H1 (cell line): ENCODE results near the gene DEFB118. TPM values are rescaled to one million over a fixed set of nuclear protein-coding genes. Genes with fewer than 3 reads are reported as not detected.

ENCODE experiments used
- CTCF ChIA-PET: fragments of 300-600 bp; sonication (Branson Sonifier 250); formaldehyde crosslinking; loops from one replicate; lab custom pipeline; 2021; ENCODE audit not compliant: partially characterized antibody; lab: Charles Lee
- POLR2A ChIA-PET: fragments of 300-600 bp; sonication (Branson Sonifier 250); formaldehyde crosslinking; loops from one replicate; lab custom pipeline; 2021; ENCODE audit warnings: inconsistent platforms; ENCODE audit not compliant: partially characterized antibody; lab: Charles Lee
- DNase-seq, 2 experiments: peaks; one replicate each; pipeline versions ENCODE4 v3.0.0 to v3.0.0-alpha.2; 2010 to 2022; ENCODE audit warnings: low spot score in 2 of 2, low read depth in 1 of 2, mixed read lengths in 1 of 2
- FAIRE-seq: peaks from 2 replicates; lab custom pipeline; 2011; peaks lifted over from hg19 to GRCh38; lab: Jason Lieb, UNC
- H2AFZ ChIP-seq: 2 replicates; pipeline ENCODE4 v1.8.1; 2012; ENCODE audit warnings: low read length, inconsistent platforms
- H2AK5ac ChIP-seq: 2 replicates; pipeline ENCODE4 v1.6.1; 2013; ENCODE audit warnings: low read depth, low read length
- H2BK120ac ChIP-seq: replicated peaks from 2 replicates; pipeline ENCODE3; 2013; ENCODE audit warnings: low read depth, low read length, inconsistent platforms
- H2BK12ac ChIP-seq: 2 replicates; pipeline ENCODE4 v1.6.1; 2013; ENCODE audit warnings: low read depth, low read length
- H2BK15ac ChIP-seq: 2 replicates; pipeline ENCODE4 v1.6.1; 2013; ENCODE audit warnings: low read length
- H2BK20ac ChIP-seq: 2 replicates; pipeline ENCODE4 v1.6.1; 2013; ENCODE audit warnings: low read length
- H2BK5ac ChIP-seq: 2 replicates; pipeline ENCODE4 v1.6.1; 2013; ENCODE audit warnings: low read depth, low read length
- H3K14ac ChIP-seq: 2 replicates; pipeline ENCODE4 v1.6.1; 2013; ENCODE audit warnings: inconsistent platforms; ENCODE audit not compliant: insufficient read length
- H3K18ac ChIP-seq: 2 replicates; pipeline ENCODE4 v1.6.1; 2013; ENCODE audit warnings: low read length; ENCODE audit errors: extremely low read depth
- H3K23ac ChIP-seq: 2 replicates; pipeline ENCODE4 v1.6.1; 2013; ENCODE audit warnings: inconsistent platforms; ENCODE audit not compliant: insufficient read length
- H3K23me2 ChIP-seq: 2 replicates; pipeline ENCODE4 v1.6.1; 2013; ENCODE audit warnings: low read depth, low read length
- H3K27ac ChIP-seq: 2 replicates; pipeline ENCODE4 v1.6.1; 2011; ENCODE audit warnings: low read depth, low read length, inconsistent platforms
- H3K27me3 ChIP-seq, 4 experiments: replicated peaks in 1 of 4; 1 replicate in 1 of 4; 2 replicates in 3 of 4; pipeline versions ENCODE4 v1.6.1 to v1.8.1; 2011 to 2013; ENCODE audit warnings: low read length in 3 of 4, mild to moderate bottlenecking in 3 of 4, inconsistent platforms in 2 of 4, mixed read lengths in 2 of 4, moderate library complexity in 1 of 4; ENCODE audit not compliant: control insufficient read depth in 3 of 4, insufficient read depth in 3 of 4; ENCODE audit errors: extremely low read depth in 1 of 4
- H3K36me3 ChIP-seq, 4 experiments: 2 replicates each; pipeline versions ENCODE4 v1.6.1 to v1.8.1; 2011 to 2013; ENCODE audit warnings: mild to moderate bottlenecking in 4 of 4, low read length in 3 of 4, moderate library complexity in 2 of 4, control low read depth in 1 of 4, inconsistent platforms in 1 of 4; ENCODE audit not compliant: insufficient read depth in 4 of 4, control insufficient read depth in 2 of 4
- H3K4ac ChIP-seq: replicated peaks from 2 replicates; pipeline ENCODE3; 2013; ENCODE audit warnings: low read length, low read depth, mixed read lengths, inconsistent platforms; ENCODE audit not compliant: insufficient read length
- H3K4me1 ChIP-seq, 4 experiments: replicated peaks in 1 of 4; 1 replicate in 1 of 4; 2 replicates in 3 of 4; pipeline versions ENCODE4 v1.6.1 to v1.8.1; 2011 to 2013; ENCODE audit warnings: low read length in 3 of 4, inconsistent platforms in 2 of 4, mixed read lengths in 1 of 4; ENCODE audit not compliant: insufficient read depth in 4 of 4, control insufficient read depth in 3 of 4
- H3K4me2 ChIP-seq, 2 experiments: 2 replicates each; pipeline versions ENCODE4 v1.6.1 to v1.8.1; 2011 to 2013; ENCODE audit warnings: low read depth in 2 of 2, low read length in 2 of 2, control low read depth in 1 of 2, inconsistent platforms in 1 of 2, mild to moderate bottlenecking in 1 of 2; ENCODE audit not compliant: insufficient read depth in 1 of 2
- H3K4me3 ChIP-seq, 4 experiments: fragments of 200-600, 300-600 bp in 1 of 4; sonication (generic), shearing (Covaris generic), sonication (Bioruptor Twin) in 1 of 4; 2 replicates each; pipeline versions ENCODE4 v1.5.1 to v1.8.1; 2011 to 2016; ENCODE audit warnings: low read length in 4 of 4, low read depth in 3 of 4, control low read depth in 2 of 4, inconsistent platforms in 2 of 4, mild to moderate bottlenecking in 2 of 4, mixed read lengths in 1 of 4, moderate library complexity in 1 of 4; ENCODE audit not compliant: insufficient read depth in 2 of 4; ENCODE audit errors: extremely low read depth in 1 of 4
- H3K56ac ChIP-seq: replicated peaks from 2 replicates; pipeline ENCODE3; 2013; ENCODE audit warnings: low read depth, mild to moderate bottlenecking, mixed read lengths, low read length, inconsistent platforms; ENCODE audit not compliant: insufficient read length
- H3K79me1 ChIP-seq: 2 replicates; pipeline ENCODE4 v1.6.1; 2013; ENCODE audit warnings: low read depth, low read length, control low read depth
- H3K79me2 ChIP-seq, 2 experiments: 2 replicates each; pipeline versions ENCODE4 v1.6.1 to v1.8.1; 2012 to 2013; ENCODE audit warnings: low read length in 2 of 2, mild to moderate bottlenecking in 2 of 2, inconsistent platforms in 1 of 2; ENCODE audit not compliant: insufficient read depth in 2 of 2, control insufficient read depth in 1 of 2
- H3K9ac ChIP-seq, 4 experiments: replicated peaks in 1 of 4; 1 replicate in 1 of 4; 2 replicates in 3 of 4; pipeline versions ENCODE4 v1.6.1 to v1.8.1; 2011 to 2013; ENCODE audit warnings: low read depth in 3 of 4, low read length in 3 of 4, control low read depth in 2 of 4, mild to moderate bottlenecking in 2 of 4, moderate library complexity in 2 of 4, inconsistent platforms in 1 of 4; ENCODE audit errors: extremely low read depth in 1 of 4
- H3K9me3 ChIP-seq, 2 experiments: 2 replicates each; pipeline versions ENCODE4 v1.6.1 to v1.8.1; 2012 to 2013; ENCODE audit warnings: mild to moderate bottlenecking in 2 of 2, moderate library complexity in 2 of 2, control low read depth in 1 of 2, inconsistent platforms in 1 of 2, low read depth in 1 of 2, low read length in 1 of 2, mixed read lengths in 1 of 2; ENCODE audit not compliant: insufficient read depth in 2 of 2
- H4K20me1 ChIP-seq, 2 experiments: replicated peaks in 1 of 2; 2 replicates each; pipeline versions ENCODE3 to v1.8.1; 2011 to 2013; ENCODE audit warnings: inconsistent platforms in 2 of 2, low read length in 2 of 2, mild to moderate bottlenecking in 1 of 2; ENCODE audit not compliant: insufficient read depth in 2 of 2, control insufficient read depth in 1 of 2
- H4K5ac ChIP-seq: 2 replicates; pipeline ENCODE4 v1.6.1; 2013; ENCODE audit warnings: low read length, low read depth, mixed read lengths, inconsistent platforms; ENCODE audit not compliant: insufficient read length
- H4K8ac ChIP-seq: 2 replicates; pipeline ENCODE4 v1.8.0; 2013; ENCODE audit warnings: mild to moderate bottlenecking, moderate library complexity, low read length, inconsistent platforms; ENCODE audit not compliant: insufficient read depth; ENCODE audit errors: extremely low read depth
- H4K91ac ChIP-seq: replicated peaks from 2 replicates; pipeline ENCODE3; 2013; ENCODE audit warnings: low read length, mixed read lengths, inconsistent platforms; ENCODE audit not compliant: insufficient read length
- GTF2F1 ChIP-seq: IDR thresholded peaks from 2 replicates; pipeline ENCODE4 v1.6.1; 2012; ENCODE audit warnings: low read depth, low read length, improper control_type of control experiment, borderline replicate concordance
- NRF1 ChIP-seq: IDR thresholded peaks from 2 replicates; pipeline ENCODE4 v1.6.1; 2011; ENCODE audit warnings: mild to moderate bottlenecking, low read depth, low read length, improper control_type of control experiment
- TAF1 ChIP-seq: IDR thresholded peaks from 2 replicates; pipeline ENCODE4 v1.6.1; 2011; ENCODE audit warnings: mild to moderate bottlenecking, low read depth, low read length
- WGBS, 2 experiments: shearing (Covaris generic) in 1 of 2; methylation state at CpG; one replicate each; pipeline versions ENCODE4 v1.1.6 to v1.1.7; 2013 to 2015; ENCODE audit warnings: low lambda C conversion rate in 2 of 2, mixed read lengths in 2 of 2, inconsistent platforms in 1 of 2, low coverage in 1 of 2, missing lambda C conversion rate in 1 of 2; ENCODE audit not compliant: insufficient replicate concordance in 2 of 2, insufficient coverage in 1 of 2, insufficient read length in 1 of 2; ENCODE audit errors: extremely low coverage in 1 of 2, missing lambda C conversion rate in 1 of 2; 5-methylcytosine and 5-hydroxymethylcytosine counted together
- polyA plus RNA-seq, 7 experiments: library from polyadenylated mRNA; depleted of rRNA in 3 of 7; stranded (reverse) in 5 of 7; unstranded in 2 of 7; fragments of >200 nt in 5 of 7; fragments of 200-250 nt in 2 of 7; gene quantifications; 1 replicate in 5 of 7; 2 replicates in 1 of 7; 4 replicates in 1 of 7; pipeline versions ENCODE4 v1.2.1 to v1.2.3, GENCODE V29; 2011 to 2013; ENCODE audit warnings: missing spikeins in 2 of 7, mixed read lengths in 2 of 7
- total RNA-seq: library from RNA; stranded (reverse); fragmentation: NEBNext Ultra II Directional; extraction: Animal tissue kit (Norgen Biotek cat#: 25700); gene quantifications from 2 replicates; pipeline ENCODE4 v1.2.1, GENCODE V29; 2021
- TF ChIP-seq, protein P1 (sequence below): IDR thresholded peaks from 2 replicates; pipeline ENCODE4 v1.6.1; 2012; ENCODE audit warnings: low read length, inconsistent platforms

The DEFB118 gene
- total and polyA plus RNA-seq, 2 of the 8 experiments (the other 6 are each of a cell fraction or from before 2014, with no cell fraction given): not detected

DNA sequence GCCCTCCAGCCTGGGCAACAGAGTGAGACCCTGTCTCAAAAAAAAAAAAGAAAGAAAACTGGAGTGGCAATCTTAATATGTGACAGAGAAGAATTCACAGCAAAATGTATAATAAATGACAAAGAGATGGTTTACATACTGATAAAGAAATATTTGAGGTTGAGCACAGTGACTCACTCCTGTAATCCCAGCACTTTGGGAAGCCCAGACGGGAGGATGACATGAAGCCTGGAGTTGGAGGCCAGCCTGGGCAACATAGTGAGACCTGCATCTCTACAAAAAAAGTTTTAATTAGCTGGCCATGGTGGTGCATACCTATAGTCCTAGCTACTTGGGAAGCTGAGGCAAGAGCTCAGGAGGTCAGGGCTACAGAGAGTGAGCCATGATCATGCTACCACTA lies 12.4 kb upstream of the DEFB118 start:
- no peak for FAIRE-seq
- Histone ChIP-seq H2BK5ac (no peak overlapping the region), H4K8ac (no peak overlapping the region), H3K4me1 (no peaks in the 10 kb centered on the region), H3K23ac (no peak overlapping the region), H2BK15ac (no peak overlapping the region), H3K4ac (no peak overlapping the region), H3K27ac (no peak overlapping the region), H3K4me2 (no peak overlapping the region), H2AK5ac (no peak overlapping the region), H2BK120ac (no peak overlapping the region), H4K91ac (no peak overlapping the region), H2BK20ac (no peak overlapping the region), H3K79me1 (no peaks in the 10 kb centered on the region), H4K20me1 (no peaks in the 10 kb centered on the region), H3K9me3 (peaks cover 63 to 71% of the 10 kb centered on the region in 2 experiments), H4K5ac (no peak overlapping the region), H3K36me3 (no peaks in the 10 kb centered on the region; a peak in 1 of 8 replicates), H2BK12ac (no peak overlapping the region), H3K56ac (no peak overlapping the region), H3K27me3 (no peaks in the 10 kb centered on the region), H3K18ac (no peak overlapping the region), H3K23me2 (no peaks in the 10 kb centered on the region), H2AFZ (no peak overlapping the region), H3K9ac (no peak overlapping the region), H3K14ac (no peak overlapping the region), H3K79me2 (no peaks in the 10 kb centered on the region), H3K4me3 (no peak overlapping the region)
- no peak for DNase-seq
- POLR2A ChIA-PET: no interaction called here
- TF ChIP-seq, protein P1, sequence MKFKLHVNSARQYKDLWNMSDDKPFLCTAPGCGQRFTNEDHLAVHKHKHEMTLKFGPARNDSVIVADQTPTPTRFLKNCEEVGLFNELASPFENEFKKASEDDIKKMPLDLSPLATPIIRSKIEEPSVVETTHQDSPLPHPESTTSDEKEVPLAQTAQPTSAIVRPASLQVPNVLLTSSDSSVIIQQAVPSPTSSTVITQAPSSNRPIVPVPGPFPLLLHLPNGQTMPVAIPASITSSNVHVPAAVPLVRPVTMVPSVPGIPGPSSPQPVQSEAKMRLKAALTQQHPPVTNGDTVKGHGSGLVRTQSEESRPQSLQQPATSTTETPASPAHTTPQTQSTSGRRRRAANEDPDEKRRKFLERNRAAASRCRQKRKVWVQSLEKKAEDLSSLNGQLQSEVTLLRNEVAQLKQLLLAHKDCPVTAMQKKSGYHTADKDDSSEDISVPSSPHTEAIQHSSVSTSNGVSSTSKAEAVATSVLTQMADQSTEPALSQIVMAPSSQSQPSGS: no peak
- no peak for TF ChIP-seq NRF1
- TF ChIP-seq TAF1: no peak
- TF ChIP-seq GTF2F1: no peak
- WGBS, 2 experiments: 67% methylated on average over 1 of the region's 1 CpG; no CpG with 5 or more reads in 1 of the 2 experiments
- CTCF ChIA-PET: no interaction called here
